ENCODE results near the gene CMTM4. TPM values are rescaled to one million over a fixed set of nuclear protein-coding genes. Genes with fewer than 3 reads are reported as not detected.

Gene CMTM4
- total RNA-seq, 4 donors from 2014 or later: 12.1 to 16.0 (median 13.0) TPM

GRCh38 chr16:66578651-66579531, 117.7 kb downstream of the CMTM4 start, which contains the start of gene CMTM2:
CMTM2 (plus strand) TSS chr16:66579463; CDS start chr16:66579608, 145 bp downstream.
- TF ChIP-seq CTCF (IDR thresholded peaks at IDR 0.05; ENCODE audit: low read depth): no peak

GRCh38 chr16:66576296-66576695, 120.2 kb downstream of the CMTM4 start:
- no peak for TF ChIP-seq CTCF (IDR thresholded peaks at IDR 0.05; ENCODE audit: low read depth)

- TF ChIP-seq CTCF (IDR thresholded peaks at IDR 0.05; ENCODE audit: low read depth): no peak
Observed at GRCh38 chr16:66575060-66575459, 121.5 kb downstream of the CMTM4 start.

GRCh38 chr16:66574531-66574930, 122.0 kb downstream of the CMTM4 start:
- no peak for TF ChIP-seq CTCF (IDR thresholded peaks at IDR 0.05; ENCODE audit: low read depth)

- TF ChIP-seq CTCF (IDR thresholded peaks at IDR 0.05; ENCODE audit: low read depth): no peak
Observed at GRCh38 chr16:66574081-66574480, 122.5 kb downstream of the CMTM4 start.

GRCh38 chr16:66572356-66572755, 124.2 kb downstream of the CMTM4 start:
- TF ChIP-seq CTCF (IDR thresholded peaks at IDR 0.05; ENCODE audit: low read depth): no peak

- no peak for TF ChIP-seq CTCF (IDR thresholded peaks at IDR 0.05; ENCODE audit: low read depth)
Observed at GRCh38 chr16:66569827-66570405, 126.6 kb downstream of the CMTM4 start.

Data from subcutaneous adipose tissue (tissue), 4 donors.